Natural killer cell treated with Interleukin-12 subunit alpha and Interleukin-12 subunit beta and Interleukin-15 and Interleukin-18, amount 100 ng/mL, for 72 hours (primary cell): ENCODE data around the gene HDAC9. TPM values are rescaled to one million over a fixed set of nuclear protein-coding genes. Genes with fewer than 3 reads are reported as not detected.

Experiments used
- ATAC-seq, 2 donors: fragments of 150-1000 bp; cut with Tn5 transposase in 1 of 2; sonication (Bioruptor Pico), chemical (Tn5 transposase) in 1 of 2; 2 replicates each; pipeline ENCODE4 v1.10.0; 2021
- DNase-seq: peaks from one replicate; pipeline ENCODE4 v3.0.0; 2022; ENCODE audit warnings: low spot score
- H3K27ac Mint-ChIP-seq, 2 donors: 1 replicate in 1 of 2; 2 replicates in 1 of 2; pipeline ENCODE4 v1.8.0; 2022; ENCODE audit warnings: mixed read lengths in 2 of 2, mild to moderate bottlenecking in 1 of 2, moderate library complexity in 1 of 2
- H3K27me3 Mint-ChIP-seq, 2 donors: 1 replicate in 1 of 2; 2 replicates in 1 of 2; pipeline ENCODE4 v1.8.0; 2022; ENCODE audit warnings: mixed read lengths in 2 of 2
- H3K36me3 Mint-ChIP-seq: one replicate; pipeline ENCODE4 v1.8.0; 2022; ENCODE audit warnings: mixed read lengths
- H3K4me1 Mint-ChIP-seq, 2 donors: 1 replicate in 1 of 2; 2 replicates in 1 of 2; pipeline ENCODE4 v1.8.0; 2022; ENCODE audit warnings: low read depth in 2 of 2, mixed read lengths in 2 of 2, mild to moderate bottlenecking in 1 of 2
- H3K4me3 Mint-ChIP-seq: one replicate; pipeline ENCODE4 v1.8.0; 2022; ENCODE audit warnings: mixed read lengths
- H3K9me3 Mint-ChIP-seq: 2 replicates; pipeline ENCODE4 v1.8.0; 2022; ENCODE audit warnings: mixed read lengths
- total RNA-seq, 2 donors: library from RNA; stranded (reverse); gene quantifications; one replicate each; pipeline ENCODE4 v1.2.3, GENCODE V29; 2022

Gene HDAC9
- total RNA-seq, 2 donors from 2014 or later = 9.9 to 15.0 TPM

- DNase-seq (no peak), ATAC-seq (no peak)
- Mint-ChIP-seq H3K36me3 (no peaks in the 10 kb centered on the region), H3K4me1 (peaks cover 23 to 32% of the 10 kb centered on the region in 2 donors), H3K9me3 (no peaks in the 10 kb centered on the region), H3K27me3 (no peaks in the 10 kb centered on the region), H3K27ac (no peak overlapping the region), H3K4me3 (no peak overlapping the region)
Observed at GRCh38 chr7:18499407-18500177, 4.0 kb downstream of the HDAC9 start.

DNA sequence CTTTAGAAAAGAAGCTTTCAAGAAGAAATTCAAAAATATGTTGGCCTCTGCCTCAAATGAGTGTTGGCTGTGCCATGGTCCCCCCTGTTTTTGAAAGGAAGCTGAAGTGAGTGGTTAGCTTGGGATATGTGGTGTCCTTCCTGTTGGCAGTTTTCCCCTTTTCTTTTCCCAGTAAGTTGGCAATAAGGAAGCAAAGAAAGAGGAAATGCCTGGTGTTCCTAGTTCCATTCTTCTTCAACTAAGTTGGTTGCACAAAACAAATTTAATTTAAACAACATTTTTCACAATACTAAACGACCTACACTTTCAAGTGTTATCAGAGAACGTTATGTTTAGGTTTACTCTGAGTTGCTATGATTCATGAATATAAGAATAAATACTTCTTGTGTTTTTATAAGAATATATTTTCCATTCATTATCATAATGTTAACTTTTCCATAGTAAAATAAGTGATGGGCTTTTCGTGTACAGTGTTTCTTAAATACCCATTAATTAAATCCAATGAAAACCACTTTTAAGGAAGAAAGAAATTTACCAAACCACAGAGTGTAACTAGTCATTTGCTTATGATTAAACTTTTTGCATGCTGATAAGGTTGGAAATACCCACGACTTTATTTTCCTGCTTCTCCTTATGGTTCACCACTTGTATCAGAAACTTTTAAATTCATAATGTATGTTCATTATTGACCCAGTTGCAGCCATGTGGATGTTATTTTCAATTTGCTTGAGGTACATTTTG, 7.7 kb downstream of the HDAC9 start:
- DNase-seq = no peak
- H3K27ac Mint-ChIP-seq = no peak overlapping the region
- peaks cover 18% of the 10 kb centered on the region in 2 donors for H3K4me1 Mint-ChIP-seq
- no peak overlapping the region for H3K4me3 Mint-ChIP-seq
- H3K36me3 Mint-ChIP-seq = no peaks in the 10 kb centered on the region
- H3K9me3 Mint-ChIP-seq = no peaks in the 10 kb centered on the region
- H3K27me3 Mint-ChIP-seq = no peaks in the 10 kb centered on the region
- ATAC-seq = no peak

GRCh38 chr7:18504965-18505364, 9.4 kb downstream of the HDAC9 start:
- Mint-ChIP-seq H3K4me3 (no peak overlapping the region), H3K9me3 (no peaks in the 10 kb centered on the region), H3K27ac (no peak overlapping the region), H3K36me3 (no peaks in the 10 kb centered on the region), H3K27me3 (no peaks in the 10 kb centered on the region), H3K4me1 (peaks cover 25 to 34% of the 10 kb centered on the region in 2 donors)
- DNase-seq (no peak), ATAC-seq (no peak)

- Mint-ChIP-seq H3K4me1 (peaks cover 23 to 32% of the 10 kb centered on the region in 2 donors), H3K27me3 (no peaks in the 10 kb centered on the region), H3K36me3 (no peaks in the 10 kb centered on the region), H3K4me3 (peak overlapping the region; percentile 11), H3K9me3 (no peaks in the 10 kb centered on the region), H3K27ac (peak overlapping the region in 1 of 2 donors; percentile 24)
- DNase-seq = no peak
- peak in 1 of 2 donors; percentile 62 for ATAC-seq
Observed at GRCh38 chr7:18505870-18506460, 10.4 kb downstream of the HDAC9 start.

- peak overlapping the region; percentile 77 to 90 for H3K27ac Mint-ChIP-seq
- no peaks in the 10 kb centered on the region for H3K27me3 Mint-ChIP-seq
- no peaks in the 10 kb centered on the region for H3K36me3 Mint-ChIP-seq
- H3K4me1 Mint-ChIP-seq = peaks cover 22 to 29% of the 10 kb centered on the region in 2 donors
- no peaks in the 10 kb centered on the region for H3K9me3 Mint-ChIP-seq
- ATAC-seq (peak; percentile 69 to 83), DNase-seq (no peak)
- H3K4me3 Mint-ChIP-seq = peak overlapping the region; percentile 83
Observed at GRCh38 chr7:18508443-18509427, 13.2 kb downstream of the HDAC9 start.

- DNase-seq = no peak
- H3K27ac Mint-ChIP-seq = peak overlapping the region; percentile 77 to 90
- H3K4me3 Mint-ChIP-seq = peak overlapping the region; percentile 83
- H3K4me1 Mint-ChIP-seq = peaks cover 22 to 29% of the 10 kb centered on the region in 2 donors
- no peak for ATAC-seq
- H3K9me3 Mint-ChIP-seq = no peaks in the 10 kb centered on the region
- no peaks in the 10 kb centered on the region for H3K27me3 Mint-ChIP-seq
- no peaks in the 10 kb centered on the region for H3K36me3 Mint-ChIP-seq
Observed at GRCh38 chr7:18509481-18509880, 13.9 kb downstream of the HDAC9 start.

GRCh38 chr7:18511351-18512140, 16.0 kb downstream of the HDAC9 start:
- H3K9me3 Mint-ChIP-seq = no peaks in the 10 kb centered on the region
- no peak for ATAC-seq
- no peak for DNase-seq
- H3K4me3 Mint-ChIP-seq = no peak overlapping the region
- H3K36me3 Mint-ChIP-seq = no peaks in the 10 kb centered on the region
- H3K4me1 Mint-ChIP-seq = peaks cover 17 to 24% of the 10 kb centered on the region in 2 donors
- no peak overlapping the region for H3K27ac Mint-ChIP-seq
- H3K27me3 Mint-ChIP-seq = no peaks in the 10 kb centered on the region

DNA sequence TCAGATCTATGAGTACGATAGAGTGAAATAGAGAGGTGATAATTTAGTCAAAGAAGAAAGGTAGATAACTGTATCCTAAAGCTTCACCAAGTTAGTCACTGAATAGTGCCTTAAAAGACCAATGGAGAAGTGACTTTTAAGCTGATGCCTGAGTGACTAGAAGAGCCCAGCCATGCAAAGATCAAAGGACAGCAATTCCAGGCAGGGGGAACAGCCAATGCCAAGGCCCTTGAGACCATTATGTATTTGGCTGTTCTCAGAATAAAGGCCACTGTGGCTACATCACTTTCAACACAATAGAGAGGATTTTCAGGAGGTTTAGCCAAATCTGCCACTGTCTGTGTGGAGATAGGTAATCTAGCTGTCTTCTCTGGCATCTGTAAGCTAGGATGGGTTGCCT, 17.8 kb downstream of the HDAC9 start:
- Mint-ChIP-seq H3K36me3 (no peaks in the 10 kb centered on the region), H3K27me3 (no peaks in the 10 kb centered on the region), H3K4me1 (peaks cover 14 to 16% of the 10 kb centered on the region in 2 donors), H3K27ac (no peak overlapping the region), H3K4me3 (no peak overlapping the region), H3K9me3 (no peaks in the 10 kb centered on the region)
- no peak for ATAC-seq
- DNase-seq = no peak

DNA sequence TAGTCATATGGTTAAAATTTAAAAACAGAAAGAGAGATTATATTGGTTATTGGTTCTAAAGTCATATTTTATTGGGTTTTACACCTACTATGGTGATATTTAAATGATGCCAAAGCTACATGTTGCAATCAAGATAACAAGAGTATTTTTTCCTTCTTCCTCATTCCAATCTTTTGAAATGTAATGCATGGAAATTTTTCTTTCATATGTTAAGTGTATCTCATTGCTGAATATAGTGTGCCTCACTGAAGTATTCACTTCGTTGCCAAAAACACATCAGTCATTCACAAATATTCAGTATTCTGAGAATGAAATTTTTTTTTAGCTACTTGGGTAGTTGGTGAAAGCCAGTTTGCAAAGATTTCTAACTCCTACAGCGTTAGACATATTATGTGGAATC, 19.5 kb downstream of the HDAC9 start:
- ATAC-seq (no peak), DNase-seq (no peak)
- Mint-ChIP-seq H3K9me3 (no peaks in the 10 kb centered on the region), H3K36me3 (no peaks in the 10 kb centered on the region), H3K27me3 (no peaks in the 10 kb centered on the region), H3K27ac (no peak overlapping the region), H3K4me1 (peaks cover 0 to 3% of the 10 kb centered on the region in 2 donors), H3K4me3 (no peak overlapping the region)

DNA sequence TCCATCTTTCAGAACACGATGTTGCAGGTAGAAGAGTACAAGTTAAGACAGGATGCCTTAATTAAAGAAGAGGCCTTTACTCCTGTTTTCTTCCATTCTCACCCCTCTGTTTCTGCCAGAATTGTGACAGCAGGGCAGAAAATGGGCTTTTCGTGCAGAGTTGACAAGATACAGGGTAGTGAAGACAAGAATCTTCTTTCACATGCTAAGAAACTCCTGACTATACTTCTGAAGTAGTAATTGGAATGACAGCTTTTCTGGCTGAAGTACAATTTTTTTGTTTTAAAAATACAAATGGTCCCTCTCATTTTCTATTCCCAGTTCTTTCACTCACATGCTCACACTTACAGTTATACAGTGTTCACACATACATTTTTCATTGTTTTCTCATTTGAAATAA, 22.1 kb downstream of the HDAC9 start:
- Mint-ChIP-seq H3K27me3 (peaks cover 0 to 2% of the 10 kb centered on the region in 2 donors), H3K4me3 (no peak overlapping the region), H3K4me1 (peaks cover 17 to 21% of the 10 kb centered on the region in 2 donors), H3K36me3 (no peaks in the 10 kb centered on the region), H3K27ac (peak overlapping the region in 1 of 2 donors; percentile 18), H3K9me3 (no peaks in the 10 kb centered on the region)
- no peak for DNase-seq
- no peak for ATAC-seq

GRCh38 chr7:18518555-18518954, 23.0 kb downstream of the HDAC9 start:
- no peak overlapping the region for H3K4me3 Mint-ChIP-seq
- ATAC-seq = no peak

DNA sequence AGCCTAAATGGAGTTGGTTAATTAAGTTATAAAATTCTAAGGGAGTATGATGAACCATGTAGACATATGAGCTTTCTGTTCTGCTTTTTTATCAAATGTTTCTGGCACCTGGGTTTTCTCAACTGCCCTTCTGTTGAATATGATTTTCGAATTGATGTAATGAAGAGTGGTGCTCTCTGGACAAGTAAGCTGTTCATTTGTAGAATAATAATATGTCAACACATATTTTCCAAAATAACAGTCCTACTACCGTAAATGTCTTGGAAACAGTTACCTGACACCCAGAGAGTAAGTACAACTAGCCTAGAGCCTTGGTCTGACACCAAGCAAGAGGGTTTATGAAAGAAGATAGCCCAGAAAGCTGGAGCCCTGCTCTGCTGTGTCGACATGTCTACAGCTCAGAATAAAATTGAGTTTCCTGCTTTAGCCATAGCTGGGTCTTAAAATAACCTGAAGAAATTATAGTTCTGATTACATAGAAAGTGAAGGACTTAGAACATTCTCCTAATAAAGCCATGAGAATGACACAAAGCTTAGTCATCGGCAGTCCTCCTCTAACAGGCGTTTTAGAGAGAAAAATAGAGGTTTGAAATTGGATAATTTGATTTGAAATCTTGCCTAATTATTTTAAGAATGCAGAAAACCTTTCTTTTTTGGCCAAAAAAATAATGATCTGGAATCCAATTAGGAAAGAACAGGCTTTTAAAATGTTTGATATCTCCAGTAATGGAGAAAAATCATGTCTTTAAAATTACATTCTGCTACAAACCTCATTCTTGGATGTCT, 25.1 kb downstream of the HDAC9 start:
- Mint-ChIP-seq H3K27me3 (peaks cover 5 to 7% of the 10 kb centered on the region in 2 donors), H3K4me3 (peak overlapping the region; percentile 68), H3K4me1 (peaks cover 22 to 33% of the 10 kb centered on the region in 2 donors)

More at GRCh38 chr7:18518555-18518954, 23.0 kb downstream of the HDAC9 start:
- Mint-ChIP-seq H3K27ac (no peak overlapping the region), H3K4me1 (peaks cover 22 to 30% of the 10 kb centered on the region in 2 donors), H3K36me3 (peaks cover 6% of the 10 kb centered on the region), H3K9me3 (peaks cover 2% of the 10 kb centered on the region), H3K27me3 (peaks cover 5 to 7% of the 10 kb centered on the region in 2 donors)
- no peak for DNase-seq

More for the DNA sequence above, 25.1 kb downstream of the HDAC9 start:
- ATAC-seq (no peak), DNase-seq (no peak)
- Mint-ChIP-seq H3K9me3 (peaks cover 2% of the 10 kb centered on the region), H3K36me3 (peaks cover 6% of the 10 kb centered on the region), H3K27ac (peak overlapping the region in 1 of 2 donors; percentile 33)
